PC-3 (cell line): ENCODE data around the gene ADORA1. TPM values are rescaled to one million over a fixed set of nuclear protein-coding genes. Genes with fewer than 3 reads are reported as not detected.
A peak's percentile ranks its signal among the peaks of the same experiment; 100 is the strongest.

Experiments used
- ATAC-seq: fragments of 200-7000 bp; cut with Tn5 transposase; 2 replicates; pipeline ENCODE4 v1.9.1; 2020; ENCODE audit warnings: mild to moderate bottlenecking, moderate library complexity
- BruUV-seq: library from RNA; stranded (reverse); fragments of 400-500 nt; replicated peaks from 2 replicates; lab custom pipeline; 2021; lab: Mats Ljungman, UMichigan
- CTCF ChIA-PET: fragments of 300-600 bp; sonication (Branson Sonifier 250); formaldehyde crosslinking; loops from one replicate; lab custom pipeline; 2022; ENCODE audit warnings: antibody characterized with exemption; lab: Charles Lee
- POLR2A ChIA-PET: fragments of 300-600 bp; sonication (Branson Sonifier 250); formaldehyde crosslinking; loops from one replicate; lab custom pipeline; 2022; ENCODE audit warnings: antibody characterized with exemption; ENCODE audit not compliant: unreplicated experiment; lab: Charles Lee
- DNase-seq: peaks from one replicate; pipeline ENCODE4 v3.0.0-alpha.2; 2015
- H2AFZ ChIP-seq: fragments of 300-600 bp; sonication (generic); 2 replicates; pipeline ENCODE4 v1.6.0; 2016; ENCODE audit warnings: antibody characterized with exemption, low read length
- H3F3A ChIP-seq: fragments of 300-600 bp; sonication (generic); one replicate; pipeline ENCODE4 v1.6.0; 2017; ENCODE audit warnings: antibody characterized with exemption, low read length, control low read depth, mild to moderate bottlenecking; ENCODE audit not compliant: unreplicated experiment
- H3K27ac ChIP-seq: fragments of 300-600 bp; sonication (generic); 2 replicates; pipeline ENCODE4 v1.5.1; 2016; ENCODE audit warnings: mild to moderate bottlenecking, low read length
- H3K27me3 ChIP-seq: fragments of 300-600 bp; sonication (generic); 2 replicates; pipeline ENCODE4 v1.6.1; 2016; ENCODE audit warnings: low read length, mixed read lengths
- H3K36me3 ChIP-seq: fragments of 300-600 bp; sonication (generic); 2 replicates; pipeline ENCODE4 v1.6.1; 2016; ENCODE audit warnings: low read depth, mixed run types, low read length, mixed read lengths
- H3K4me1 ChIP-seq: fragments of 300-600 bp; sonication (generic); 2 replicates; pipeline ENCODE4 v1.5.1; 2016; ENCODE audit warnings: low read length; ENCODE audit not compliant: insufficient read depth
- H3K4me2 ChIP-seq: fragments of 300-600 bp; sonication (generic); 2 replicates; pipeline ENCODE4 v1.6.0; 2016; ENCODE audit warnings: low read length
- H3K4me3 ChIP-seq: fragments of 300-600 bp; sonication (generic); 2 replicates; pipeline ENCODE4 v1.5.1; 2016; ENCODE audit warnings: mild to moderate bottlenecking, low read length, mixed read lengths
- H3K79me2 ChIP-seq: fragments of 300-600 bp; sonication (generic); 2 replicates; pipeline ENCODE4 v1.6.1; 2017; ENCODE audit warnings: low read length, mixed read lengths
- H3K9ac ChIP-seq: fragments of 300-600 bp; sonication (generic); 2 replicates; pipeline ENCODE4 v1.6.0; 2016; ENCODE audit warnings: mild to moderate bottlenecking, low read length
- H3K9me2 ChIP-seq: fragments of 300-600 bp; sonication (generic); replicated peaks from 2 replicates; pipeline ENCODE4 v1.6.1; 2016; ENCODE audit warnings: mixed run types, low read length, mixed read lengths
- H3K9me3 ChIP-seq: fragments of 300-600 bp; sonication (generic); 2 replicates; pipeline ENCODE4 v1.6.1; 2016; ENCODE audit warnings: low read length, mixed read lengths
- H4K20me1 ChIP-seq: fragments of 300-600 bp; sonication (generic); 2 replicates; pipeline ENCODE4 v1.6.1; 2016; ENCODE audit warnings: low read length, mixed read lengths
- CTCF ChIP-seq: fragments of 300-600 bp; sonication (generic); conservative IDR thresholded peaks from 2 replicates; pipeline ENCODE4 v1.5.1; 2017; ENCODE audit warnings: antibody characterized with exemption, low read depth, mild to moderate bottlenecking, low read length
- EZH2 ChIP-seq: fragments of 300-600 bp; sonication (generic); IDR thresholded peaks from one replicate; pipeline ENCODE4 v1.6.1; 2017; ENCODE audit warnings: antibody characterized with exemption, mild to moderate bottlenecking, low read length; ENCODE audit not compliant: unreplicated experiment
- EZH2phosphoT487 ChIP-seq: fragments of 300-600 bp; sonication (generic); IDR thresholded peaks from 2 replicates; pipeline ENCODE4 v1.6.1; 2018; ENCODE audit warnings: mild to moderate bottlenecking, antibody characterized with exemption, low read length, borderline replicate concordance
- intact Hi-C: fragments of 100-400 bp; cut with micrococcal nuclease; formaldehyde crosslinking; loops from 2 replicates; pipeline ENCODE4 v1.9.0; 2023
- total RNA-seq: library from RNA; depleted of rRNA; stranded (reverse); fragments of >200 nt; gene quantifications from 2 replicates; pipeline ENCODE4 v1.2.3, GENCODE V29; 2014

The ADORA1 gene
- total RNA-seq, 1 experiment from 2014 or later, result 1.4 TPM

GRCh38 chr1:203156280-203156679 is 28.8 kb downstream of the ADORA1 start:
- intact Hi-C loops, result no loop called here
- H3K4me2 ChIP-seq, result peak overlapping the region; percentile 9; the same call in 1 of the 2 replicates
- no peaks in the 10 kb centered on the region for H3K36me3 ChIP-seq
- H3K27me3 ChIP-seq, result peaks cover 11% of the 10 kb centered on the region
- peaks cover 4% of the 10 kb centered on the region for H3F3A ChIP-seq
- BruUV-seq, result no TSS peak
- no peaks in the 10 kb centered on the region for H4K20me1 ChIP-seq
- ChIA-PET CTCF (no interaction called here), POLR2A (no interaction called here)
- H2AFZ ChIP-seq, result no peak overlapping the region
- H3K9me2 ChIP-seq, result no peaks in the 10 kb centered on the region
- no peak for ATAC-seq
- peaks cover 11% of the 10 kb centered on the region; the same call in 1 of the 2 replicates for H3K9me3 ChIP-seq
- peak; percentile 44 for DNase-seq
- no peaks in the 10 kb centered on the region for H3K79me2 ChIP-seq
- peaks cover 42% of the 10 kb centered on the region for H3K4me1 ChIP-seq
- H3K27ac ChIP-seq, result no peak overlapping the region
- no peak overlapping the region for H3K4me3 ChIP-seq
- TF ChIP-seq EZH2phosphoT487, result no peak
- no peak overlapping the region for H3K9ac ChIP-seq

GRCh38 chr1:203158423-203158822 is 30.9 kb downstream of the ADORA1 start:
- H3K9me2 ChIP-seq, result no peaks in the 10 kb centered on the region
- ChIA-PET CTCF (no interaction called here), POLR2A (no interaction called here)
- H3K4me1 ChIP-seq, result peaks cover 25% of the 10 kb centered on the region
- DNase-seq (no peak), ATAC-seq (no peak)
- H3K36me3 ChIP-seq, result no peaks in the 10 kb centered on the region
- intact Hi-C loops, result no loop called here
- TF ChIP-seq CTCF (no peak), EZH2phosphoT487 (no peak), EZH2 (no peak)
- H3K27ac ChIP-seq, result no peak overlapping the region
- H2AFZ ChIP-seq, result no peak overlapping the region
- H3F3A ChIP-seq, result peaks cover 4% of the 10 kb centered on the region
- H3K9ac ChIP-seq, result no peak overlapping the region
- no peaks in the 10 kb centered on the region for H3K79me2 ChIP-seq
- no TSS peak for BruUV-seq
- H4K20me1 ChIP-seq, result no peaks in the 10 kb centered on the region
- H3K4me3 ChIP-seq, result no peak overlapping the region
- no peak overlapping the region for H3K4me2 ChIP-seq
- H3K9me3 ChIP-seq, result peaks cover 11% of the 10 kb centered on the region; the same call in 1 of the 2 replicates
- peaks cover 29% of the 10 kb centered on the region for H3K27me3 ChIP-seq

GRCh38 chr1:203158960-203159665 is 31.6 kb downstream of the ADORA1 start:
- BruUV-seq, result no TSS peak

More at GRCh38 chr1:203158960-203159665, 31.6 kb downstream of the ADORA1 start:
- Histone ChIP-seq H3K27me3 (peaks cover 36% of the 10 kb centered on the region), H4K20me1 (no peaks in the 10 kb centered on the region), H3K79me2 (no peaks in the 10 kb centered on the region), H3K9me2 (no peaks in the 10 kb centered on the region), H3K9ac (no peak overlapping the region), H3K9me3 (peaks cover 11% of the 10 kb centered on the region; the same call in 1 of the 2 replicates), H3K4me1 (peaks cover 18% of the 10 kb centered on the region), H2AFZ (no peak overlapping the region), H3F3A (peaks cover 1% of the 10 kb centered on the region), H3K4me3 (no peak overlapping the region), H3K27ac (no peak overlapping the region), H3K4me2 (no peak overlapping the region), H3K36me3 (no peaks in the 10 kb centered on the region)
- intact Hi-C loops, result no loop called here
- no peak for DNase-seq
- TF ChIP-seq CTCF (no peak), EZH2 (no peak), EZH2phosphoT487 (no peak)
- ChIA-PET CTCF (no interaction called here), POLR2A (no interaction called here)
- ATAC-seq, result no peak
